Kidney epithelial cell (primary cell): ENCODE data around the gene DNAJC8. TPM values are rescaled to one million over a fixed set of nuclear protein-coding genes. Genes with fewer than 3 reads are reported as not detected.

ENCODE experiments used
- DNase-seq: peaks from one replicate; pipeline ENCODE4 v3.0.0-alpha.2; 2010; ENCODE audit warnings: low read depth
- H3K27me3 ChIP-seq: 2 replicates; pipeline ENCODE4 v1.6.0; 2011; ENCODE audit warnings: low read length; ENCODE audit not compliant: control insufficient read depth, insufficient read depth
- H3K36me3 ChIP-seq: 2 replicates; pipeline ENCODE4 v1.5.1; 2011; ENCODE audit warnings: low read length; ENCODE audit not compliant: control insufficient read depth, insufficient read depth
- H3K4me3 ChIP-seq: 2 replicates; pipeline ENCODE4 v1.5.1; 2011; ENCODE audit warnings: low read depth, mild to moderate bottlenecking, control low read depth, low read length
- total RNA-seq: library from RNA; depleted of rRNA; stranded (reverse); fragments of >200 nt; gene quantifications from 2 replicates; pipeline ENCODE4 v1.2.3, GENCODE V29; 2015
- TF ChIP-seq, protein P1 (sequence below): IDR thresholded peaks from 2 replicates; pipeline ENCODE4 v1.5.1; 2011; ENCODE audit warnings: mild to moderate bottlenecking, moderate library complexity, low read length, control low read depth, inconsistent platforms; ENCODE audit not compliant: insufficient read depth, poor library complexity, severe bottlenecking

DNAJC8 gene
- total RNA-seq, 1 donor from 2014 or later, result 93.3 TPM

DNA sequence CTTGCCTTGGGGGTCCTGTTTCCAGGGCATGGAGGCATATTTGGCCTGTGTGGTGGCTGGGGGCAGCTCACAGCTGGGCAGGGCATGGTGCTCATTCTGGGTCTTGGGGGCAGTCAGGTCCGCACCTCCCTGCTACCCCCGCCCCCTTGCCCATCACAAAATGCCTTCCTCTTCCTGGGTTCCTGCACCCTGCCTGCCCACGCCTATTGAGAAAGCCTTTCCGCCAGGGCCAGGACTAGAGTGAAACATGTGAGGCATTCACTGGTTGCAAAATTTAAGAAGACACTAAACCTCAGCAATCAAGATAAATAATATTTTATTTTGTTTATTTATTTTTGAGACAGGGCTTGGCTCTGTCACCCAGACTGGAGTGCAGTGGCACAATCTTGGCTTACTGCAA is 76.0 kb downstream of the DNAJC8 start:
- H3K27me3 ChIP-seq, result no peaks in the 10 kb centered on the region
- DNase-seq, result no peak
- no peaks in the 10 kb centered on the region for H3K36me3 ChIP-seq
- TF ChIP-seq, protein P1, sequence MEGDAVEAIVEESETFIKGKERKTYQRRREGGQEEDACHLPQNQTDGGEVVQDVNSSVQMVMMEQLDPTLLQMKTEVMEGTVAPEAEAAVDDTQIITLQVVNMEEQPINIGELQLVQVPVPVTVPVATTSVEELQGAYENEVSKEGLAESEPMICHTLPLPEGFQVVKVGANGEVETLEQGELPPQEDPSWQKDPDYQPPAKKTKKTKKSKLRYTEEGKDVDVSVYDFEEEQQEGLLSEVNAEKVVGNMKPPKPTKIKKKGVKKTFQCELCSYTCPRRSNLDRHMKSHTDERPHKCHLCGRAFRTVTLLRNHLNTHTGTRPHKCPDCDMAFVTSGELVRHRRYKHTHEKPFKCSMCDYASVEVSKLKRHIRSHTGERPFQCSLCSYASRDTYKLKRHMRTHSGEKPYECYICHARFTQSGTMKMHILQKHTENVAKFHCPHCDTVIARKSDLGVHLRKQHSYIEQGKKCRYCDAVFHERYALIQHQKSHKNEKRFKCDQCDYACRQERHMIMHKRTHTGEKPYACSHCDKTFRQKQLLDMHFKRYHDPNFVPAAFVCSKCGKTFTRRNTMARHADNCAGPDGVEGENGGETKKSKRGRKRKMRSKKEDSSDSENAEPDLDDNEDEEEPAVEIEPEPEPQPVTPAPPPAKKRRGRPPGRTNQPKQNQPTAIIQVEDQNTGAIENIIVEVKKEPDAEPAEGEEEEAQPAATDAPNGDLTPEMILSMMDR, result no peak
- H3K4me3 ChIP-seq, result no peak overlapping the region

GRCh38 chr1:28155628-28156027 is 77.2 kb downstream of the DNAJC8 start:
- DNase-seq, result no peak
- Histone ChIP-seq H3K36me3 (no peaks in the 10 kb centered on the region), H3K4me3 (no peak overlapping the region), H3K27me3 (no peaks in the 10 kb centered on the region)
- TF ChIP-seq, protein P1, result no peak

DNA sequence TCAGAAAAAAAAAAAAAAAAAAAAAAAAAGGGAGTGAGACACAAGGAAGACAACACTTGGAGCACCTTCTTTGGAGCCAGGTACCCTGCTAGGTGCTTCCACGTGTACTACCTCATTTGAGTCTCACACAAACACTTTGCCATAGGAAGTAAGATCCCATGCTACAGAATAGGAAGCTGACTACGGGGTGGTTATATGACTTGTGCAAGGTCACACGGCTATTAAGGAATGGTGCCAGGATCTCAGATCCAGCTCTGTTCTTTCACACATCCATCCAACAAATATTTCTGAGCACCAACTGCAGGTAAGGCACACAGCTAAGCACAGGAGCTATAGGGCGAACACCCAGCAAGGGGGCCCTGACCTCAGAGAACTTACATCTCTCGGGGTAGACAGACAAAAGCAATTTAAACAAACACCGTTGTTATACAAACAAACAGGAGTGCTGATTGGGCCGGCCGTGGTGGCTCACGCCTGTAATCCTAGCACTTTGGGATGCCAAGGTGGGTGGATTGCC is 78.7 kb downstream of the DNAJC8 start:
- no peak for DNase-seq
- Histone ChIP-seq H3K27me3 (no peaks in the 10 kb centered on the region), H3K36me3 (no peaks in the 10 kb centered on the region), H3K4me3 (no peak overlapping the region)
- TF ChIP-seq, protein P1, result no peak

Other genes starting within 250 kb of the DNAJC8 start
- 15.1 and 17.5 TPM in 2 replicates for gene EYA3, start 144.4 kb downstream of the DNAJC8 start, total RNA-seq
- 1.8 and 2.3 TPM in 2 replicates for gene PTAFR, start 56.3 kb downstream of the DNAJC8 start, total RNA-seq
- gene ATP5IF1, start 3.1 kb upstream of the DNAJC8 start, total RNA-seq, result 233 and 247 TPM in 2 replicates
- 121 and 147 TPM in 2 replicates for gene SESN2, start 26.5 kb upstream of the DNAJC8 start, total RNA-seq
- 19.4 and 27.1 TPM in 2 replicates for gene MED18, start 96.0 kb upstream of the DNAJC8 start, total RNA-seq
- 31.3 and 31.8 TPM in 2 replicates for gene PHACTR4, start 136.7 kb upstream of the DNAJC8 start, total RNA-seq